Midbrain (tissue), 1 donor: ENCODE measurements around the gene LGSN.
A peak's percentile ranks its signal among the peaks of the same experiment; 100 is the strongest.
"Not testable (repeated sequence)": the region's sequence is repeated elsewhere in the genome, so short reads cannot be mapped to it uniquely, and the experiment has no call there.

Source experiments
- DNase-seq: peaks from one replicate; lab custom pipeline; 2025; lab: John Stamatoyannopoulos, UW

The LGSN gene

DNA sequence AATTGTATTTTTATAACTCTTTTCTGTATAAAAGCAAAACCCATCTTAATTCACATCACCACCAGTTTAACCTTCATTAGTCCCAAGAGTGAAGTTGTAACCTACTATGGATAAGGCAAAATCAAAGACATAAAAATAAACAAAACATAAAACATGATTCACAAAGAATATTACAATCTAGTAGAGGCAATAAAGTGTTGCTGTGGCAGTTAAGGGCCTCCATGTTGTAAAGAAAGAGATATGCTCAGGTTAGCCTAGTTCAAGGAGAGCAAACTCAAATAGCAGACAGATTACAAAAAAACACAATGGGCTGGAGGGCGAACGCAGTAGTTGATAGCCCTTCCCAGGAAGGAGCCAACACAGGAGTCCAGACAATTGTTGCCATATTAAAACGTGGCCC lies 13.4 kb downstream of the LGSN start:
- no peak for DNase-seq

DNA sequence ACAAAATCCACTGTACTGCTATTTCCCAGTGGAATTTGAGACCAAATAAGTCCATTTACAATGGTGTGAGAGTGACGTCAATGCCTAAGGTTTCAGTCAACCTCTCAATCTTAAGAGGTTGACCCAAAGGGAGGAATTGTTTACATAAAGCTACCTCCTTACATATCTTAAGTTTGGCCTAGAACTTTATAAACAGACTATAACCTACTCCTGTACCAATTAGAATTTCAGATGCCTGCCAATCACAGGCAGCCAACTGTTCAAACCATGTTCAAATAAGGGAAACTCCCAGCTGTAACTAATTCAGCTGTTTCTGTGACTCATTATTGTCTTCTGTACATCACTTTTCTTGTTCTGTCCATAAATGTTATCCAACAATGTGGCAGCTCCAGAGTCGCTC lies 14.5 kb downstream of the LGSN start:
- no peak for DNase-seq

DNA sequence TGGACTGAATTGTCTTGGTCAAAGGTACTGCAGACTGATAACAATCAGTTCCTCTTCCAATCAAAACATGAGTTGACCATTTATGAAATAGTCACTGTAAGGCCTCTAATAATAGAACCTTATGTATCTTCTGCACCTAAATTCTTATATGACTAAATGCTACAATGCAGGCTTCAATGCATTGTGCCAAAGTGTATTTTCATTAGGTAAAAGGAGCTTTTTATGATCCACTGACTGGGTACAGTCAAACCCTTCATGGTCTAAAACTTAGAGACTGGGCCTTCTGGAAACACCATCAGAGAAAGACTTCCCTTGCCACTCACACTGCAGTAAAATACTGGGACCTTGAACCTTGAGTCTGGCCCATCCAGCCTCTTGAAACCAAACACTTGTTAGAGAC lies 16.3 kb downstream of the LGSN start:
- DNase-seq: no peak

DNA sequence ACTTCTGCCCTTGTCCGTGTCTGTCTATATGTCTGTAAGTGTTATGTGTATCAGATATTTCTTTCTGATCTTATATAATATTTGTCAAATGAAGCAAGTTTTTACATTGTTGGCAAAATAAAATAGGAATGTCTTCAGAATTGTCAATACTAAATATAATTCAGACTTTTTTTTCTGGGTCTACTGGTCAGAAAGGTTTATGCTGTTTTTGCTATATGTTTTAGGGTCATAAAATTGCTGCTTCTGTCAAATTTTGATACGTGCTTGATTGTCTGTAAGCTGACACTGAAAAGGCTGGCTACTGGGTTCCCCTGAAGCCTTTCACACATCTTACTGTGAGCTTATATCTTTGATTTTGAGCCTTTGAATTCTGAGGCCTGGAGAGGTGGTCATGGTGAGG lies 20.1 kb downstream of the LGSN start:
- no peak for DNase-seq

DNA sequence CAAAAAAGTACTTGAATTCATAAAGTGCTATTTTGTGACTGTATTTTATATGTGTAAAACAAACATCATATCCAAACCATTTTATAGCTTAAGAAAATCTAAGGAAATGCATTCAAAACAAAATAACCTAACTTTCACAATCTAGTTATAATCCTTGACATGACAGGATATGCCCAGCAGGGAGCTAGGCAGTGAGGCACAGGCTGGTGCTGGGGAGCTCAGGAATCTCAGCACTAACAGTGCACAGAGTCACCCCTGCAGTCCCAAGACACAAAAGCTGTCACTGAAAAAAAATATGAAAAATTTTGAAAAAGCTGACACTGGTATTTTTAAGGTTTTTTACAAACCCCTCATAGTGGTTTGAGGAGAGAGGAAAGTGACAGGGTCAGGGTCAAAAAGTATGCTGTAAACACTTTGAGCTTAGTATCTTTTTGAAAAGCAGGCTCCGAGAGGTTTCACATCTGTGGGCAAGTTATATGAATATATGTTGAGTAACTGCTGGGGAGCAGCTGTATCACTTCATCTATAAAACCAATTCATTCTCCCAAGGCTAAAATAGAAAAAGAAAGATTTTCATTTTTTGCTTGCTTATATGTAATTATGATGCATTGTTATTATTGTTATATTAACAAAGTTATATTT lies 24.1 kb downstream of the LGSN start:
- DNase-seq: no peak

DNA sequence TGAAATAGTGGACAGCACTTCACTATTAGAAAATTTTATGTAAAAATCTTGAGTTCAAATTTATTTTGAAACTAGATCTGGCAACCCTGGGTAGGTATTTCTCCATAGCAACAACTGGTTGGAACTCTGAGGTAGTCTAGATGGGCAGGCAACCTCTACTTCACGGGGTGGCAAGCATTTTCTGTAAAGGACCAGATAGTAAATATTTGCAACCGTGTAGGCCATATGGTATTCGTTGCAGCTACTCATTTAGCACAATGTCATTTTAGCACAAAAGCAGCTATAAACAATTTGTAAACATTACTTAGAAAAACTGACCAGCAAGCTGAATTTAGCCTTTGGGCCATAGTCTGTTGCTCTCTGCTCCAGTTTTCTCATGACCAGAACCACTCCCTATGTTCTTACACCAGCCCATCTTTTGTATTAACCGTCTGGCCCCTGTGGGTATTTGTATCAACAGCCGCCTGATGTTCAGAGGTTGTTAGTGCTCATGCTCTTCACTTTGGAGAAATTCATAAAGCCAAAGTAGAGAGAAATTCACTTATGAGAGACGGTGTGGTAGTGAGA lies 29.2 kb downstream of the LGSN start:
- no peak for DNase-seq

DNA sequence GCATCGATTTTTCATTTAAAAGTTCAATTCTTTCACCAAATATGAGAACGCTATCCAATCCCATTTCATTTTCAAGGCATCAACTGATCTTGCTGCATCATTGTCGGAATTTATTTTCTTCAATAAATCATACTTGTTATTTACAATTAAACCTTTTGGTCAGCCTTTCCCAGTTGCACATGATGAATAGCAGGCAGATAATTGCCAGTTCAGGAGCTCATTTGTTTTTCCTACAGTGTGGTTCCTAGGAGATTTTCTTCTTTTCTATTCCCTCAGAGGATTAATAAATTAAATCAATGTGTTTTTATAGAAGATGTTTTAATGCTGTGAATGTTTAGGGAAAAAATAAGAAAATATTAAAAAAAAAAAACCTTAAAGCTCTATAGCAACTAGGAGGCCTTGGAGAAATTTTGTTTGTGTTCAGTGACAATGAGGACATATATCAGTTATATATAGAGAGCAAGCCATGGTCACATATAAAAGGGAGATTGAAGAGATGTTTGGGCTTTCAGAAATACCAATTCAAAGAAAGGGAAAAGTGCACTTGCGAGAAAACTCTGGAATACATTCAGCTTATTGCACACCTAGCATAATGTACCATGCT lies 30.4 kb downstream of the LGSN start:
- no peak for DNase-seq

DNA sequence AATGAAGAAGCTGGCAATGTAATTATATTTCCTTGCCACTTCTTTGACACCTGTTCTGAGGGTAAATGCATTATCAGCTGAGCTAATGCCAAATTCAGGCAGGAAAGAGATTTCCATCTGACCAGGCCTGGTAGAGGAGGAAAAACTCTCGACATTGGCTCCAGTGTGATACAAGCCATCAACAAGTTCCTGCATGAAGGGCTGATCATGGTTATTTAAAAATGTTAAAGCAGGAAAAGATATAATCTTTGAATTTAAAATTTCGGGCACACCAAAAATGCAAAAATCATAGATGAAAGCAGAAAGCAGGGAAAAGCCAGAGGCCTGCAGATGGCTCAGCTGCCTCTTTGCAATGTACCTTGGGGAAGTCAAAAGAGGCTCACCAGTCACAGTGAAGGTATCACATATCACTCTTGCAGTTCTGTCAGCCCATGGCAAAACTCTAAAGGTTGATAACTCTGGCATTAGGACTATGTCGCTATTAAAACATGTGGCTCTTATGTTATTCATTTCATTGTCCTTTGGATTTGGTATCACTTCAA lies 39.1 kb downstream of the LGSN start:
- no peak for DNase-seq

DNA sequence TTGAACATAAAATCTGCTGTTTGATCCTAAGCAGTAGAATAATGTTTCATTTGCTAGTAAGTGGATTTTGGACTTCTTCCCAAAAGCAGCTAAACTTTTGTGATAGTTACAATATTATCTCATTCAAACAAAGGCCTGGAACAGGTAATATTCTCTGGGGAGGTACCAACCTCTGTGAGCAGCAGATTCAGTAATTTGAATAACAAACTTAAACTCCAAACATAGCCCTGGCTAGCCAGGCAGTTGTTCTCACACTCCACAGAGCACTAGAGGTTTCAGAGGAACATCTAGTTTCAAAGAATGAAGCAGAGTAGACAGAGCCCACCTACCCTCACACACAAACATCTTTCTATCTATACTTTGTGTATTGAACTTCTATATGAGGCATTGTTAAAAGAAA lies 40.9 kb downstream of the LGSN start:
- no peak for DNase-seq

DNA sequence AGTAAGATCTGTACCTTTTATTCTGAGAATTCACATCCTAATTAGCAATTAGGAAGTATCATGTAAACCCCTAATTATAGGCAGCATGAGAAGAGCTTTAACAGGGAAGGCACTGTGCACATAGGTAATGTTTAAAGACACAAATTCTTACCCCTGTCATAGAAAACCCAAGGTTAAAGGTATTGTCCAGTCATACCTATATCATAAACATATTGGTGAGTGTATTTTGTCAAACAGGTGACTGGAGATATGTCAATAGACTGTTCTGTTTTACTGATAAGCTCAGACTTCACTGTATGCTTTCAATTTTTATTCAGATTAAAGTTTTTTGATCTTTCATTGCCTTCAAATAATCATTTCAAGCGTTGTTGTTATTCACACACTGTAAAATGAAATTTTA lies 43.8 kb downstream of the LGSN start:
- no peak for DNase-seq

DNA sequence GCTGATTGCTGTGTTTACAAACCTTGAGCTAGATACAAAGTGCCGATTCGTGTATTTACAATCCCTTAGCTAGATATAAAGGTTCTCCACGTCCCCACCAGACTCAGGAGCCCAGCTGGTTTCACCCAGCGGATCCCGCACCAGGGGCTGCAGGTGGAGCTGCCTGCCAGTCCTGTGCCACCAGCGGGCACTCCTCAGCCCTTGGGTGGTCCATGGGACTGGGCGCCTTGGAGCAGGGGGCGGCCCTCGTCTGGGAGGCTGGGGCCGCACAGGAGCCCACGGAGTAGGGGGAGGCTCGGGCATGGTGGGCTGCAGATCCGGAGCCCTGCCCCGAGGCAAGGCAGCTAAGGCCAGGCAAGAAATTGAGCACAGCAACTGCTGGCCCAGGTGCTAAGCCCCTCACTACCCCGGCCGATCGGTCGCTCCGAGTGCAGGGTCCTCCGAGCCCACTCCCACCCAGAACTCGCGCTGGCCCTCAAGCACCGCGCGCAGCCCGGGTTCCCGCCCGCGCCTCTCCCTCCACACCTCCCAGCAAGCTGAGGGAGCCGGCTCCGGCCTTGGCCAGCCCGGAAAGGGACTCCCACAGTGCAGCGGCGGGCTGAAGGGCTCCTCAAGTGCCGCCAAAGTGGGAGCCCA lies 44.9 kb downstream of the LGSN start:
- not testable (repeated sequence) for DNase-seq

DNA sequence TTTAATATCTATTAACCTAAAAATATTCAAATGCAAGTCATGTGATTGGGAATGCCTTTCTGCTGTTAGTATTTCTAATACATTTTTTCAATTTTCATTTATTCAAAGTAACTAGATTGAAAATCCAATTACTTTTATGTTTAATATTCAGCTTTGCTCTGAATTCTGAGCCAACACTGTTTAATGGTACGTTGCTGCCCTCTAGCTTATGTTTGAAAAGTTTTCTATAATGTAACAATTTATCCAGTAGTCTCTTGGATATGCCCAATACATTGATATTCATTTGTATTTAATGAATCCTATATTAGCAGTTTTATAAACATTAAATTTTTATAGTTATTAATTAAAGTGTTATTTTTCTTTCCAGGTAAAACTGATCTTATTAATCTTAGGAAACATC lies 47.4 kb downstream of the LGSN start:
- DNase-seq: peak; percentile 19

DNA sequence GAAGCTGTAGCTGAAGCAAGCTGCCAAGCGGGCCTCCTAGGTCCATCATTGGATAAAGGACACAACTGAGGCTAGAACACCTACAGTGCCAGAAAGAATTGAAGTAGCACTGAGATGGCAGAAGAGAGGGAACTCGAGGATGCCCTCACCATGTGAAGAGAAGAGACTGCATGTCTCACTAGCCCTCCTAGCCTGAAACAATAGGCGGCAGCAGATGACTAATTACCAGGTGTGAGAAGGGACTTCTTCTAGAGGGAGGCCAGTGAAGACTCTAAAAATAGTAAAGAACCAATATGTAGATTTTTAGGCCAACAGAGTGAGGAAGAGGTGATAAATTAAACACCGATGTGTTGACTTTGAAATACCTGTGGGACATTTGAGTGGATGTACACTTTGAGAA lies 50.3 kb downstream of the LGSN start:
- no peak for DNase-seq

DNA sequence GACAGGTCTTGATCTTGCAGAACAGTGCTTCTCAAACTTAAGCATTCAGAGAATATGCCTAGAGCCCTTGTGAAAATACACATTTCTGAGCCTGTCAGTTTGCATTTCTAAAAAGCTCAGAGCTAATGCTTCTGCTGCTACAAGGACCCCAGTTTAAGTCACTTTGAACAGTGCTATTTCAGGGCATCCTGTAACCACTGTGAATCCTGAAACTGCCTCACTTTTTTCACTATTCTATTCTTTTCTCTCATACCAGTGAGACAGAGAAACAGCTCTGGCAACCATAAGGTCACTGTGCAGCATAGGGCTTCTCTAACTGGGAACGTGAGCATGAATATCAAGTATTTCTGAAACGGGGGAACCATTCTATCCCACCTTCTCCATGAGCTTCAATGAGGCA lies 51.2 kb downstream of the LGSN start:
- DNase-seq: no peak

DNA sequence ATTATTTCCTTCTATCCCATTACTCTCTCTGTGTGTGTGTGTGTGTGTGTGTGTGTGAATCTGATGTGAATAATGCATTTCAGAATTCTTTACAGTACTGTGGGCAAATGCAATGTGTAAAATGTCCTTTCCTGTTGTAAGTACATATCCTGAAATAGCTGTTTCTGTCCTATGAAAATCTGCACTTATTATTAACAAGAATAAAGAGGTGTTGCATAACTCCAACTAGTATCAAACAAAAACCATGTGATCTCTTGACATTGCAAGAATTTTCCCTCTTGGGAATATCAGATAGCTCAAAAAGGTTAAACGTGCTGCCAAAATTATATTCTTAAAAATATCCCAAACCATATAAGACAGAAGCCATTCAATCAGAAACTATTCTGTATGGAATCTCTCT lies 52.0 kb downstream of the LGSN start:
- no peak for DNase-seq

DNA sequence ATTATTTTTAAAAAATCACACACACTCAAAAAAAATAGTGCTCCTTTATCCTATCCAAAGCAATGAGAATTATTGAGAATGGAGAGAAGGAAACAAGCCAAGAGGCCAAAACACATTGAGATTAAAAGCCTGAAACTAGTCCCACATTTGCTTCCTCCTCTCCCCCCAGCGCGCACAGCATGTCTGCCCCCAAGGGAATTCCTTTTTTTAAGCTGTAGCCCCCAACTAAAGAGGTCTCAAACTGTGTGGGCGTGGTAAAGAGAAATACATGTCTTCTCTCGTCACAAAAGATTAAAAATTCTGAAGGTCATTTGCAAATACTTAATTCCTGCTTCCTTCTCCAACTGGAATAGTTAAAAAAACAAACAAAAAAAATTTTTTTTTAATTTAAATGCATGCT lies 52.7 kb downstream of the LGSN start:
- no peak for DNase-seq

DNA sequence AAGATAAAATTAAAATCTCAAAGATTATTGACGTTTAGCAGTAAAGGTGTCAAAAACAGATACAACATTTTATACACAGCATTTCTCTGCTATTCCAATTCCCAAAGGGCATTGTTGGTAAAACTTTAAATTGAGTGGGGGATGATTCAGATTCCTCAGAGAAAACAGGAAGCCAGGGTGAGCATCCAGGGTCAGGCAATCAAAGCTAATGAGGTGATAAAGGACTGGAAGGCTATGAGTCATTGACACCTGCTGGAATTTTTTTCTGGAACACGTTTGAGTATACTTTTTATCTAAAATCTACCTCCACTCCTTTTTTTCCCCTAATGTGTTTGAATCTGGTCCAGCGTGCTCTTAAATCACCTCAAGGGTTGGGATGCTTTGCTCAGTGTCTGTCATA lies 56.3 kb downstream of the LGSN start:
- no peak for DNase-seq

DNA sequence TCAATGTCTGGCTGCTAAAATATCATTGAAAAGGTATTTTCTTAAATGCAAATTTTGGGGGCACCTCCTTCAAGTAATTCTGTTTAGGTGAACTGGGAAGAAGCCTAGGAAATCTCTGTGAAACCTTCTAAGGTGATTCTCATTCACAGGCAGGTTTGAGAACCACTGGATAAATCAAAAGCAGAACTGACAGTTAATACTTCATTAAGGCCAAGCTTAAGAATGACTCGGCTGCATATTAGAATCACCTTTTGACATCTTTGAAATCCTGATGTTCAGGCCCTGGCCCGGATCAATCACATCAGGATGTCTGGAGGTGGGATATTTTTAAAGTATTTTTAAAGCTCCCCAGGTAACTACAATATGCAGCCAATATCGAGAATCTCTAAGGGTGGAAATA lies 58.0 kb downstream of the LGSN start:
- DNase-seq: no peak

DNA sequence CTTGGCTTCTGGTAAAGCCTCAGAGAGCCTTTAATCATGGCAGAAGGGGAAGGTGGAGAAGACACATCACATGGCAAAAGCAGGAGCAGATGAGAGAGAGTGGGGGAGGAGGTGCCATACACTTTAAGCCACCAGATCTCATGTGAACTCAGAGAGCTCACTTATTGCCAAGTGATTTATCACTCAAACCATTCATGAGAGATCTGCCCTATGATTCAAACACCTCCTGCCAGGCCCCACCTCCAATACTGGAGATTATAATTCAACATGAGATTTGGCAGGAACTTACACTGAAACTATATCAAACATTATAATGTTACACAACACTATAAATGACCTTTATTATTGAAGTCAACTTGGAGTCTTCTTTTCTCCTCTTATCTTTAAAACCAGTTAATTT lies 60.6 kb downstream of the LGSN start:
- DNase-seq: no peak

DNA sequence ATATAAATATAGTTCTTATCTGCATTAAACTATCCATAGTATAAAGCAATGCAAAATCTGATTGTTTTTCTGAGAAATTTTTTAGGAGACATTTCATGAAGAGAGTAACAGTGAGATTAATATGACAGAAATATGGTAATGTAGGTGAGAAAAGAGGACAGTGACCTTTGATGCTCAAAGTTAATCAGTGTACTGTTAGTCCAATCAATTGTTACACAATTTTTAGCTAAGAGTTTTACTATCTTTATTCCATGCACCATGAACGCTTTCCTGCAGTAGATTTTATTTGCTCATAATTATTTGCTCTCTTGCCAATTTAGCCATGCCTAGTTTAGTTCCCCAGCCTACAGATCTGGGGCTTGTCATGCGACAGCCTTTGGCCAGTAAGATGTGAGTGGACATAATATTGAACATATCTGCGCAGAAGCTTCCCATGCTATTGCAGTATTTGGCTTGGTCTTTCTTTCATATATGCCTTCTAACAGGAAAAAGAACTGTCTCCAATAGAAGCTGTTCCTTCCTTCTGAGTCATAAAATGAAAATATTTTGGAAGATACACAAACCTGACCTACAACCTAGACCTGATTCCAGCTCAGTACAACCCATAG lies 69.8 kb downstream of the LGSN start:
- DNase-seq: no peak

DNA sequence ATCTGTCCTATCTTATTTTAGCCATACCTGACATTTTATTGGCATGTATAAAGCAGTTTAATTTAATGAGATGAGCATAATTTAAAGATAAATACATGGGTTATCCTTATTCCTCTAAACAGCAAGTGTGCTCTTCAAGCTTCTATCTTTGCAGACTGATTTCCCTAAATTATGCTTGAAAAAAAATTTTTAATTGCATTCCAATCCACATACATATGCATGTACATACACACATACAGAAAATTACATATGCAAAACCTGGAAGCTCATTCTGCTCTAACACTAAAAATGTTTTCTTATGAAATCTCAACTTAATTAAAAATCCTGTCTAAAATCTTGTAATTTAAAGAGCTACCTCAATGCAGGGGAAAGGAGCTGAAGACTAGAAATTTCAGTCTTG lies 73.2 kb downstream of the LGSN start:
- no peak for DNase-seq

DNA sequence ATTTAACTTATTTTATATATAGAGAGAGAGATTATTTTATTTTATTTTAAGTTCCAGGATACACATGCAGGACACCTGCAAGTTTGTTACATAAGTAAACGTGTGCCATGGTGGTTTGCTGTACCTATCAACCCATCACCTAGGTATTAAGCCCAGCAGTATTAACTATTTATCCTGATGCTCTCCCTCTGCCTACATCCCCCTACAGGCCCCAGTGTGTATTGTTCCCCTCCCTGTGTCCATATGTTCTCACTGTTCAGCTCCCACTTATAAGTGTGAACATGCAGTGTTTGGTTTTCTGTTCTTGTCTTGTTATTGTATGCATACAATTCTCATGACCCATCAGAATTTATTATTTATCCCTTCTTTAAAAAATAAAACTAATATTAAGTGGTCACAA lies 73.9 kb downstream of the LGSN start:
- no peak for DNase-seq

DNA sequence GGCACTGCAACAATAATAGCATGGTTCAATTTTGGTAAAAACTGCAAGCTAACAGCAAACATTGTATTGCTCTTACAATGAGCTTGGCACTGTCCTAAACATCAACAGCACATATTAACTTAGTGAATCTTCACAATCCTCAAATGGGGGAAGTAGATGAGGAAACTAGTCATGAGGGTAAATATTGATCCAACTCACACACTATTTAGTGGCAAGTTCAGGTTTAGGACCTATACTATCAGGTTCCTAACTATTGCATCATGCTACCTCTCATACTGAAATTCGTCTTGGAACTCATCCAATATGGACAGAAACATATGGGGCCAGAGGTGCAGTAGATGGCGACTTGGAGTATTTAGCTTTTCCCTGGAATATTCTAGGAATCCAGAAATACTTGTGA lies 74.4 kb downstream of the LGSN start:
- no peak for DNase-seq
